Measurements from ENCODE around the gene MYO16.

Gene MYO16

GRCh38 chr13:108940121-108940520 is 310.7 kb downstream of the MYO16 start:
- TF ChIP-seq CTCF (conservative IDR thresholded peaks at IDR 0.05) = no peak
- no peak for TF ChIP-seq ZFX (IDR thresholded peaks at IDR 0.05)
- no peak overlapping the region for H3K27ac ChIP-seq

DNA sequence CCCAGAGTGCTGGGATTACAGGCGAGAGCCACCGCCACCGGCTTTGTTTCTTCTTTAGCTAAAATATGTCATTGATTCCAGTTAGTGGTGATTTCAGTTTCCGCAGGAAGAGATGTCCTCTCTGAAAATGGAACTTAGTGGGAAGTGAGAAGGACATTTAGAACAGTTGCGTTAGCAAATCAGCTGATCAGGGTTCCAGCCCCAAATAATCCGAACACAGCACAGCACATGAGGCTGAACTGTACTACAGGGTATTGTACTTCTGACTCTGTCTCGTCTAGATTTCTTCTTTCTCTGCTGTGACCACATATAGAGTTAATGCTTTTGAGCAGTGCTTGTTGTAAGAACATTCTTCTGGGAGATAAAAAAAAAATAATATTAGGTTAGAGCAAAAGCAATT is 314.4 kb downstream of the MYO16 start:
- TF ChIP-seq CTCF (conservative IDR thresholded peaks at IDR 0.05) = no peak
- no peak for TF ChIP-seq ZFX (IDR thresholded peaks at IDR 0.05)

DNA sequence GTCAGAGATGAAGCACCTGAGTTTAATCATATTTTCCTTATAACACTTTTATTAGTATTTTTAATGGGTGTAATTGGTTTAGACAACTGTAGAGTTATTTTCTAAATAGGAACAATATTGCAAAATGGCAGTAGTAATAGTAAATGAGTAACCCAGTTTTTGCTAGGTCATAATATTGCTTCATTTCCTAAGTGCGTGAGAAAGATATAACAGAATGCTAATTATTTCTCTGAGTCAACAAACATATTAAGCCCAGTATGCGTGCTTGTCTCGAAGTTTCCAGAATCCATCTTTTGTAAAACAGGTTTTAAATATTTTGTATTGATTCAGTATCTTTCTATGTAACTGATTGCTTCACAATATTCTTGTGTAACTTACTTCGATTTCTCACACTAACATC is 315.3 kb downstream of the MYO16 start:
- TF ChIP-seq ZFX (IDR thresholded peaks at IDR 0.05) (no peak), CTCF (conservative IDR thresholded peaks at IDR 0.05) (no peak)
- H3K27ac ChIP-seq = no peak overlapping the region

More for the DNA sequence above, 314.4 kb downstream of the MYO16 start:
- H3K27ac ChIP-seq = no peak overlapping the region

GRCh38 chr13:108947551-108948030 is 318.2 kb downstream of the MYO16 start:
- H3K27ac ChIP-seq = no peak overlapping the region
- no peak for TF ChIP-seq ZFX (IDR thresholded peaks at IDR 0.05)
- TF ChIP-seq CTCF (conservative IDR thresholded peaks at IDR 0.05) = no peak

DNA sequence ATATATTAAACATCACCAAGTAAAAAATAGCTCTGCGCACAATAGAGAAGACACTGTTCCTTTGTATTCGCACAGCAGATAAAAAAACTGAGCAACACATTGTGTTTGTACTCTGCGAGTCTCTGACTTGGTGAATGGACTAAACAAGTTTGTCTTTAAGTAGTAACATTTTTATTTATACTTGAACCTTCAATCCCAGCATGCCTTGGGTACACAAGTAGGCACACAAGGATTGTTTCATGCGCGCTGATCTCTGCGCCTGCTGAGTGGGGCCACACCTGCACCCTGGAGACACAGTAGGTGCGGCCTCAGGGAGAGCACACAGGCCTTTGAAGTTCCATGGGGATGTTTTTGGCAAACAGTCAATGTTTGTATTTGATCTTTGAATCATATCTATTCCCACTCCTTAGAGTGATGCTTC is 318.9 kb downstream of the MYO16 start:
- no peak for TF ChIP-seq CTCF (conservative IDR thresholded peaks at IDR 0.05)
- no peak for TF ChIP-seq ZFX (IDR thresholded peaks at IDR 0.05)
- no peak overlapping the region for H3K27ac ChIP-seq

GRCh38 chr13:108950333-108951010 is 321.1 kb downstream of the MYO16 start:
- TF ChIP-seq CTCF (conservative IDR thresholded peaks at IDR 0.05) (no peak), ZFX (IDR thresholded peaks at IDR 0.05) (no peak)
- no peak overlapping the region for H3K27ac ChIP-seq

GRCh38 chr13:108955741-108956140 is 326.3 kb downstream of the MYO16 start:
- H3K27ac ChIP-seq = no peak overlapping the region
- no peak for TF ChIP-seq CTCF (conservative IDR thresholded peaks at IDR 0.05)

Data from C4-2B (cell line).